ENCODE data around the gene OR6S1.

DNA sequence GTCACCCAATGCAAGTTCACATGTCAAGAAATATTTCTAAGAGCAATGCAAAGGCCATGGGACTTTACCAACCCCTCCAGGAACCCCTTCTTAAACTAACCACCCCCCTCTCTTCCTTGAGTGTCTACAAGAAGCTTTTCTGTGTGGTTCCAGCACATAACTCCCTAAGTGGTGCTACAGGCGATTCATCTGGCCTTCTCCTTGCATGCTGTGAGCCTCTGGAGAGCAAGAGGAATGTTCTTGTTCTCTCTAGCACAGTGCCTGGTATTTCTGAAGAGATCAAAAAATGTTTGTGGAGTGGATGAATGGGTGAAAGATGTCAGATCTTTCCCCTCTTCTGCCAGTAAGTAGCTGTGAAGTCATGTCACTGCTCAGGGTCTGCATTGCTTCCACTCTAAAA lies 44.4 kb downstream of the OR6S1 start:
- TF ChIP-seq, protein P1, sequence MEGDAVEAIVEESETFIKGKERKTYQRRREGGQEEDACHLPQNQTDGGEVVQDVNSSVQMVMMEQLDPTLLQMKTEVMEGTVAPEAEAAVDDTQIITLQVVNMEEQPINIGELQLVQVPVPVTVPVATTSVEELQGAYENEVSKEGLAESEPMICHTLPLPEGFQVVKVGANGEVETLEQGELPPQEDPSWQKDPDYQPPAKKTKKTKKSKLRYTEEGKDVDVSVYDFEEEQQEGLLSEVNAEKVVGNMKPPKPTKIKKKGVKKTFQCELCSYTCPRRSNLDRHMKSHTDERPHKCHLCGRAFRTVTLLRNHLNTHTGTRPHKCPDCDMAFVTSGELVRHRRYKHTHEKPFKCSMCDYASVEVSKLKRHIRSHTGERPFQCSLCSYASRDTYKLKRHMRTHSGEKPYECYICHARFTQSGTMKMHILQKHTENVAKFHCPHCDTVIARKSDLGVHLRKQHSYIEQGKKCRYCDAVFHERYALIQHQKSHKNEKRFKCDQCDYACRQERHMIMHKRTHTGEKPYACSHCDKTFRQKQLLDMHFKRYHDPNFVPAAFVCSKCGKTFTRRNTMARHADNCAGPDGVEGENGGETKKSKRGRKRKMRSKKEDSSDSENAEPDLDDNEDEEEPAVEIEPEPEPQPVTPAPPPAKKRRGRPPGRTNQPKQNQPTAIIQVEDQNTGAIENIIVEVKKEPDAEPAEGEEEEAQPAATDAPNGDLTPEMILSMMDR (IDR thresholded peaks at IDR 0.05; ENCODE audit: control extremely low read depth in 1 of 3, insufficient read depth in 1 of 3, low read depth in 1 of 3, low read length in 3 of 3): no peak
- TF ChIP-seq HDAC2 (IDR thresholded peaks at IDR 0.05; ENCODE audit: borderline replicate concordance in 1 of 2, low read depth in 2 of 2, low read length in 2 of 2): no peak
- TF ChIP-seq CBX8 (IDR thresholded peaks at IDR 0.05; ENCODE audit: borderline replicate concordance, low read depth, low read length): no peak
- TF ChIP-seq EZH2 (IDR thresholded peaks at IDR 0.05; ENCODE audit: low read depth, low read length, severe bottlenecking): no peak
- TF ChIP-seq SRF (IDR thresholded peaks at IDR 0.05; ENCODE audit: low read depth, low read length): no peak
- TF ChIP-seq, protein P2, sequence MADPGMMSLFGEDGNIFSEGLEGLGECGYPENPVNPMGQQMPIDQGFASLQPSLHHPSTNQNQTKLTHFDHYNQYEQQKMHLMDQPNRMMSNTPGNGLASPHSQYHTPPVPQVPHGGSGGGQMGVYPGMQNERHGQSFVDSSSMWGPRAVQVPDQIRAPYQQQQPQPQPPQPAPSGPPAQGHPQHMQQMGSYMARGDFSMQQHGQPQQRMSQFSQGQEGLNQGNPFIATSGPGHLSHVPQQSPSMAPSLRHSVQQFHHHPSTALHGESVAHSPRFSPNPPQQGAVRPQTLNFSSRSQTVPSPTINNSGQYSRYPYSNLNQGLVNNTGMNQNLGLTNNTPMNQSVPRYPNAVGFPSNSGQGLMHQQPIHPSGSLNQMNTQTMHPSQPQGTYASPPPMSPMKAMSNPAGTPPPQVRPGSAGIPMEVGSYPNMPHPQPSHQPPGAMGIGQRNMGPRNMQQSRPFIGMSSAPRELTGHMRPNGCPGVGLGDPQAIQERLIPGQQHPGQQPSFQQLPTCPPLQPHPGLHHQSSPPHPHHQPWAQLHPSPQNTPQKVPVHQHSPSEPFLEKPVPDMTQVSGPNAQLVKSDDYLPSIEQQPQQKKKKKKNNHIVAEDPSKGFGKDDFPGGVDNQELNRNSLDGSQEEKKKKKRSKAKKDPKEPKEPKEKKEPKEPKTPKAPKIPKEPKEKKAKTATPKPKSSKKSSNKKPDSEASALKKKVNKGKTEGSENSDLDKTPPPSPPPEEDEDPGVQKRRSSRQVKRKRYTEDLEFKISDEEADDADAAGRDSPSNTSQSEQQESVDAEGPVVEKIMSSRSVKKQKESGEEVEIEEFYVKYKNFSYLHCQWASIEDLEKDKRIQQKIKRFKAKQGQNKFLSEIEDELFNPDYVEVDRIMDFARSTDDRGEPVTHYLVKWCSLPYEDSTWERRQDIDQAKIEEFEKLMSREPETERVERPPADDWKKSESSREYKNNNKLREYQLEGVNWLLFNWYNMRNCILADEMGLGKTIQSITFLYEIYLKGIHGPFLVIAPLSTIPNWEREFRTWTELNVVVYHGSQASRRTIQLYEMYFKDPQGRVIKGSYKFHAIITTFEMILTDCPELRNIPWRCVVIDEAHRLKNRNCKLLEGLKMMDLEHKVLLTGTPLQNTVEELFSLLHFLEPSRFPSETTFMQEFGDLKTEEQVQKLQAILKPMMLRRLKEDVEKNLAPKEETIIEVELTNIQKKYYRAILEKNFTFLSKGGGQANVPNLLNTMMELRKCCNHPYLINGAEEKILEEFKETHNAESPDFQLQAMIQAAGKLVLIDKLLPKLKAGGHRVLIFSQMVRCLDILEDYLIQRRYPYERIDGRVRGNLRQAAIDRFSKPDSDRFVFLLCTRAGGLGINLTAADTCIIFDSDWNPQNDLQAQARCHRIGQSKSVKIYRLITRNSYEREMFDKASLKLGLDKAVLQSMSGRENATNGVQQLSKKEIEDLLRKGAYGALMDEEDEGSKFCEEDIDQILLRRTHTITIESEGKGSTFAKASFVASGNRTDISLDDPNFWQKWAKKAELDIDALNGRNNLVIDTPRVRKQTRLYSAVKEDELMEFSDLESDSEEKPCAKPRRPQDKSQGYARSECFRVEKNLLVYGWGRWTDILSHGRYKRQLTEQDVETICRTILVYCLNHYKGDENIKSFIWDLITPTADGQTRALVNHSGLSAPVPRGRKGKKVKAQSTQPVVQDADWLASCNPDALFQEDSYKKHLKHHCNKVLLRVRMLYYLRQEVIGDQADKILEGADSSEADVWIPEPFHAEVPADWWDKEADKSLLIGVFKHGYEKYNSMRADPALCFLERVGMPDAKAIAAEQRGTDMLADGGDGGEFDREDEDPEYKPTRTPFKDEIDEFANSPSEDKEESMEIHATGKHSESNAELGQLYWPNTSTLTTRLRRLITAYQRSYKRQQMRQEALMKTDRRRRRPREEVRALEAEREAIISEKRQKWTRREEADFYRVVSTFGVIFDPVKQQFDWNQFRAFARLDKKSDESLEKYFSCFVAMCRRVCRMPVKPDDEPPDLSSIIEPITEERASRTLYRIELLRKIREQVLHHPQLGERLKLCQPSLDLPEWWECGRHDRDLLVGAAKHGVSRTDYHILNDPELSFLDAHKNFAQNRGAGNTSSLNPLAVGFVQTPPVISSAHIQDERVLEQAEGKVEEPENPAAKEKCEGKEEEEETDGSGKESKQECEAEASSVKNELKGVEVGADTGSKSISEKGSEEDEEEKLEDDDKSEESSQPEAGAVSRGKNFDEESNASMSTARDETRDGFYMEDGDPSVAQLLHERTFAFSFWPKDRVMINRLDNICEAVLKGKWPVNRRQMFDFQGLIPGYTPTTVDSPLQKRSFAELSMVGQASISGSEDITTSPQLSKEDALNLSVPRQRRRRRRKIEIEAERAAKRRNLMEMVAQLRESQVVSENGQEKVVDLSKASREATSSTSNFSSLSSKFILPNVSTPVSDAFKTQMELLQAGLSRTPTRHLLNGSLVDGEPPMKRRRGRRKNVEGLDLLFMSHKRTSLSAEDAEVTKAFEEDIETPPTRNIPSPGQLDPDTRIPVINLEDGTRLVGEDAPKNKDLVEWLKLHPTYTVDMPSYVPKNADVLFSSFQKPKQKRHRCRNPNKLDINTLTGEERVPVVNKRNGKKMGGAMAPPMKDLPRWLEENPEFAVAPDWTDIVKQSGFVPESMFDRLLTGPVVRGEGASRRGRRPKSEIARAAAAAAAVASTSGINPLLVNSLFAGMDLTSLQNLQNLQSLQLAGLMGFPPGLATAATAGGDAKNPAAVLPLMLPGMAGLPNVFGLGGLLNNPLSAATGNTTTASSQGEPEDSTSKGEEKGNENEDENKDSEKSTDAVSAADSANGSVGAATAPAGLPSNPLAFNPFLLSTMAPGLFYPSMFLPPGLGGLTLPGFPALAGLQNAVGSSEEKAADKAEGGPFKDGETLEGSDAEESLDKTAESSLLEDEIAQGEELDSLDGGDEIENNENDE (IDR thresholded peaks at IDR 0.05; ENCODE audit: insufficient replicate concordance, low read length): no peak
- TF ChIP-seq SP1 (IDR thresholded peaks at IDR 0.05; ENCODE audit: low read depth, low read length): no peak
- no peak for TF ChIP-seq RAD21 (IDR thresholded peaks at IDR 0.05 in 1 of 2, conservative IDR thresholded peaks at IDR 0.05 in 1 of 2; ENCODE audit: low read depth in 2 of 2, low read length in 2 of 2)
- TF ChIP-seq NRF1 (IDR thresholded peaks at IDR 0.05; ENCODE audit: low read depth, low read length): no peak
